NCI-H748 treated with DMSO at 0.1 percent for 48 hours (cell line): Measurements from ENCODE around the gene LCLAT1.
"Not testable (repeated sequence)": the region's sequence is repeated elsewhere in the genome, so short reads cannot be mapped to it uniquely, and the experiment has no call there.

Experiments
- DNase-seq: peaks from one replicate; lab custom pipeline; 2025; lab: John Stamatoyannopoulos, UW

The LCLAT1 gene

GRCh38 chr2:30488012-30488659 lies 41.1 kb downstream of the LCLAT1 start:
- DNase-seq = no peak

GRCh38 chr2:30491225-30491624 lies 44.2 kb downstream of the LCLAT1 start:
- no peak for DNase-seq

- no peak for DNase-seq
Observed at GRCh38 chr2:30492185-30492584, 45.1 kb downstream of the LCLAT1 start.

- DNase-seq = no peak
Observed at GRCh38 chr2:30492619-30493018, 45.6 kb downstream of the LCLAT1 start.

GRCh38 chr2:30493440-30493839 lies 46.4 kb downstream of the LCLAT1 start:
- DNase-seq = no peak

DNA sequence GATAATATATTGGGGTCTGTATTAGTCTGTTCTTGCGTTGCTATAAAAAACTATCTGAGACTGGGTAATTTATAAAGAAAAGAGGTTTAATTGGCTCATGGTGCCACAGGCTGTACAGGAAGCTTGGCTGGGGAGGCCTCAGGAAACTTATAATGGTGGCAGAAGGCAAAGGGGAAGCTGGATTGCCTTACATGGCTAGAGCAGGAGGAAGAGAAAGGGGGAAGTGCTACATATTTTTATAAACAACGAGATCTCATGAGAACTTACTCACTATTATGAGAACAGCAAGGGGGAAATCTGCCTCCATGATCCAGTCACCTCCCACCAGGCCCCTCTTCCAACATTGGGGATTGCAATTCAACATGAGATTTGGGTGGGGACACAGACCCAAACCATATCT lies 48.9 kb downstream of the LCLAT1 start:
- DNase-seq = not testable (repeated sequence)

DNA sequence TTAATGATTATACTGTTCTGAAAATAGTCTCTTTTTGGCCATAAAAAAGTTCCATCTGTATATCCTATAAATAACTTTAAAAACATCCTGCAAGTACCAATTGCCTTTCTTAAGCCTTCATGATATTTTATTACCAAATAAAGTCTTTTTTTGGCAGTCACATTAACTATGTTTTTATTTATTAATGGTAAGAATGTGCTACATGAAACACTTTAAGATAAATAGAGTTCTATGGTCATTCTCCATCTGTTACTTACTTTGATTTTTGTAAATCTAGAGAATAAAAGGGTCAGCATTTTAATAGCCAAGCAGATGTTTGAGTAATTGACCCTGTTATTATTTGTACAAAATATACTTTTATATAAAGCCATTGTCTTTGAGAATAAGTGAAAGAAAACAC lies 52.6 kb downstream of the LCLAT1 start:
- DNase-seq = no peak

DNA sequence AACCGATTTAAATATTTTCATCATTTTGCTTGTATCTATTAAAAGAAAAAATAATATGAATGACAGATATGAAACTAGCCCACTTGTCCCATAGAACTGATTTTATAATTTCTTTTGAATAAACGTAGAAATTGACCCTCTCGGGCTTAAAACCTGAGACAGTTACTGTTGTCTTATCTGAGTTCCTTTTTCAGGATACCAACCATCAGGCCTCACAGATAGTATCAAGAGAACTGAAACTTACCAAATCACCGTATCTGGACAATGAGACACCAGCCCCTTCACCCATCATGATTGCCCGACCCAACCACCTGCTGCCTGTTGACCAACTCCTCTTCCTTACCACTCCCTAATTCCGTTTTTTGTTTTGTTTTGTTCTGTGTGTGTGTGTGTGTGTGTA lies 53.7 kb downstream of the LCLAT1 start:
- DNase-seq = no peak

GRCh38 chr2:30502310-30502709 lies 55.3 kb downstream of the LCLAT1 start:
- no peak for DNase-seq

DNA sequence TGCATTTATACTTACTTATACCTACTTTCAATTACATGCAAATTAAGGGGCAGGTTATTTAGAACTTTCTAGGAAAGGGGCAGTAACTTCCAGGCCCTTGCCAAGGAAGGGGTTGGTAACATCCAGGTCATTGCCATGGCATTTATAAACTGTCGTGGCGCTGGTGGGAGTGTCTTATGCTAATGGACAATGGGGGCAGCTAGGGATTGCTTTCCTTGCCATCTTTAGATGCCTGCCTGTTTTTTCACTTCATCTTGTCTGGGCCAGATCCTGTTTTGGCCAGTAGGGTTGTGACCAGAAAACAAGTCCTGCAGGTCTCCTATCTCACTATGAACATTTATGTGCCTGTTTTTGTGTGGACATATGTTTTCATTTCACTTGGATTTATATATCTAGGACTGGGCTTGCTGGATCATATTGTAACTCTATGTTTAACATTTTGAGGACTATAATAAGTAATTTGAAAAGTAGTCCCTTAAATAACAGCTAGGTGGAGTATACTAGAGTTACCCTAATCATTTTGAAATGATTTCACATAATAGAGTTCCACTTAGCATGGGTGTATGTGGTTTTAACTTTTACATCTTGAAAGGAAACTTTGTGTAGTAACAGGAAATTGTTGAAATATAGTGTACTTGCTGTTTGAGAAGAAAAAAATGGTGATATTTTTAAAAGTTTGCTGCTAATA lies 56.1 kb downstream of the LCLAT1 start:
- DNase-seq = no peak

GRCh38 chr2:30503695-30504052 lies 56.6 kb downstream of the LCLAT1 start:
- DNase-seq = no peak

- DNase-seq = no peak
Observed at GRCh38 chr2:30504731-30505130, 57.7 kb downstream of the LCLAT1 start.

- no peak for DNase-seq
Observed at GRCh38 chr2:30505500-30506180, 58.6 kb downstream of the LCLAT1 start.

GRCh38 chr2:30507460-30507859 lies 60.4 kb downstream of the LCLAT1 start:
- not testable (repeated sequence) for DNase-seq

DNA sequence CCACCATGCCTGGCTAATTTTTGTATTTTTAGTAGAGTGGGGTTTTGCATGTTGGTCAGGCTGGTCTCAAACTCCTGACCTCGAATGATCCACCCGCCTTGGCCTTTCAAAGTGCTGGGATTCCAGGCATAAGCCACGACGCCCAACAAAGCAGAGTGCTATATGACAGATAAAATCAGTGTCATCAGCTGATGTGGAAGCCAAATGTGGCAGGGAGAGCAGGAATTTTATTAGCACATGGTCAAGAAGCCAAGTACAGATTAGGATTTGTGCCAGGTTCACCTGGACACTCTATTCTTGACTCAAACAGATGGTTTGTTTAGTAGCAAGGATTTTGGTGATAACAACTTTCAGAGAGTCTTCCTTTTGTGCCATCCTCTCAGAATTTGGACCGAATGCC lies 62.7 kb downstream of the LCLAT1 start:
- no peak for DNase-seq

GRCh38 chr2:30510409-30510808 lies 63.4 kb downstream of the LCLAT1 start:
- no peak for DNase-seq

DNA sequence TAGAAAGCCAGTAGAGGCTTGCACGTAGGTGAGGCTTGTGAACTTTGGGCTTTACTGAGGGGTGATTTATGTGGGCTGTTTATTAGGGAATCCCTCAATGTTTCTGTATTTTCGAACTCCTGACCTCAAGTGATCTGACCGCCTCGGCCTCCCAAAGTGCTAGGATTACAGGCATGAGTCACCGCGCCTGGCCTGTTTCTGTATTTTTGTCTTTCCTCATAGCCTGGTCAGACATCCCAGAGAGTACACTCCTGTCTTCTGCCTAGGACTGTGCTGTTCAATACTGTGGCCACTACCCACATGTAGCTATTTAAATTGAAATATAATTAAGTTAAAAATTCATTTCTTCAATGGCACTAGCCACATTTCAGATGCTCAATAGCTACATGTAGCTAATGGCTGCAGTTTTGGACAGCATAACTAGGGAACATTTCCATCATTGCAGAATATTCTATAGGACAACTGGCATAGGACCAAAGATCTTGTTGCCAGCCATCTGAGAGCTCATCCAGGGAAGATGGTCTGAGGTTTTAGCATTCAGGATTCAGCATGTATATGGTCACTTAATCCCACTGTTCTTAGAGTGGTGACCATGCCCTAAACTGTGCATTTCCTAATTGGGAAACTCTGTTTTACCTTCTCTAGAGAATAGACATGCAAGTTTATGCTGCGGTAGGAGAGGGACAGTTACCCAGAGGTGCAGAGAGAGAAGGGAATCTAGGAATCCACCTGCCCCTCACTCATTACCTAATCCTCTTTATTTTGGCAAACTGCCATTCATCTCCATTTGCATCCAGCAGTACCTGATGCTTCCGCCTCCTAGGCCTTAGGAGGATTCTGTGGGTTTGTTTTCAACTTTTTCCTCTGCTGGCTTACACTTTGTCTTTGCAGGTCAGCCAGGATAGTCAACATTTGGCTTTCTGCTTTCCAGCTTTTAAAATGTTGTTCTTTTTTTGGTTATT lies 64.4 kb downstream of the LCLAT1 start:
- peak; percentile 66 for DNase-seq

- DNase-seq = no peak
Observed at GRCh38 chr2:30512243-30512886, 65.3 kb downstream of the LCLAT1 start.

DNA sequence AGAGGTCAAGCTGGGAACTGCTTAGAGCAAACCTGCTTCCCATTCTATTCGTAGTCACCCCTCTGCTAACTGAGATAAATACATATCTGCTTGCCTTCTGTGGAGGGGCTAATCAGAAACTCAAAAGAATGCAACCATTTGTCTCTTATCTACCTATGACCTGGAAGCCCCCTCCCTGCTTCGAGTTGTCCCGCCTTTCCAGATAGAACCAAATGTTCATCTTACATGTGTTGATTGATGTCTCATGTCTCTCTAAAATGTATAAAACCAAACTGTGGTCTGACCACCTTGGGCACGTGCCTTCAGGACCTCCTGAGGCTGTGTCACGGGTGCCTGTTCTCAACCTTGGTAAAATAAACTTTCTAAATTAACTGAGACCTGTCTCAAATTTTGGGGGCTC lies 66.6 kb downstream of the LCLAT1 start:
- not testable (repeated sequence) for DNase-seq

DNA sequence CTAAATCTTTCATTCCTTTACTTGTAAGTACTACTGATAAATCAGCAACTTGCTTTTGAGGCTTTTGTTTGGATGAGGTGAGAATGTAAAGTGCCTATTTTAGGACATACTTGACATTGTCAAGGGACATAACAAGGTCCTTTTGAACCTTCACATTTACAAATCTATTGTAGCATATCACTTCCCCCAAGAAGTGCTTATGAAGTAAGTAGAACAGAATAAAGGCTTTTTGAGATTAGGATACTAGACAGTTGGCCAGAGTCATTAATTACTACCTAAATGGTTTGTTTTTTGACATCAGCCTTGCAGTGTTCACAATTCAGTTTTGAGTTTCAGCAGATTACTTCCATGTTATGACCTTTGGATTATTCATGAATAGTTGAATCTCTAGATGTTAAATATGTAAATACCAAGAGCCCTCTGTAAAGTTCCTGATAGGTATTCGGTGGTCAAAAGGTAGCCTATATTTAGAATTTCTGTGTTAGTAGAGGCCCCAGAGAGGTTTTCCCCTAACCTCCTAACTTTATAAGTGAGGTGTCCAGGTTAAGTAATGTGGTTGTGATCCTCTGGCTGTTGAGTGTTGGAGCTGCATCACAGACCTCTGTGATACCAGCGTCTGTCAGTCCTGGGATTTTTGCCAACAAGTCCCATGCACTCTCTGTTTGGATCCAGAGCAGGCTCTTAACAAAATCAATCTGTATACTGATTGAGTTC lies 67.2 kb downstream of the LCLAT1 start:
- no peak for DNase-seq

- DNase-seq = no peak
Observed at GRCh38 chr2:30514848-30515435, 67.9 kb downstream of the LCLAT1 start.
